ENCODE data around the gene AKR7A2.

AKR7A2 gene

GRCh38 chr1:19340387-19340937 is 28.5 kb upstream of the AKR7A2 start:
- no peak for TF ChIP-seq ZNF70 (CRISPR knock-in tag; IDR thresholded peaks at IDR 0.05)
- TF ChIP-seq TOX (CRISPR knock-in tag; IDR thresholded peaks at IDR 0.05; ENCODE audit: borderline replicate concordance), result no peak
- no peak for TF ChIP-seq ESRRG (CRISPR knock-in tag; IDR thresholded peaks at IDR 0.05)
- no peak for TF ChIP-seq ZNF565 (CRISPR knock-in tag; conservative IDR thresholded peaks at IDR 0.05; ENCODE audit: low read depth)
- ATAC-seq, result no peak

GRCh38 chr1:19339214-19339861 is 27.4 kb upstream of the AKR7A2 start:
- no peak for ATAC-seq
- no peak for TF ChIP-seq ZFP3 (CRISPR knock-in tag; IDR thresholded peaks at IDR 0.05)
- TF ChIP-seq ISL1 (CRISPR knock-in tag; IDR thresholded peaks at IDR 0.05), result no peak
- TF ChIP-seq ZNF8 (CRISPR knock-in tag; IDR thresholded peaks at IDR 0.05), result no peak
- no peak for TF ChIP-seq ZNF565 (CRISPR knock-in tag; conservative IDR thresholded peaks at IDR 0.05; ENCODE audit: low read depth)
- TF ChIP-seq RARB (CRISPR knock-in tag; IDR thresholded peaks at IDR 0.05), result no peak

GRCh38 chr1:19338323-19338762 is 26.4 kb upstream of the AKR7A2 start:
- no peak for ATAC-seq
- no peak for TF ChIP-seq POU6F1 (CRISPR knock-in tag; IDR thresholded peaks at IDR 0.05; ENCODE audit: borderline replicate concordance, low read depth)
- TF ChIP-seq, protein P1, sequence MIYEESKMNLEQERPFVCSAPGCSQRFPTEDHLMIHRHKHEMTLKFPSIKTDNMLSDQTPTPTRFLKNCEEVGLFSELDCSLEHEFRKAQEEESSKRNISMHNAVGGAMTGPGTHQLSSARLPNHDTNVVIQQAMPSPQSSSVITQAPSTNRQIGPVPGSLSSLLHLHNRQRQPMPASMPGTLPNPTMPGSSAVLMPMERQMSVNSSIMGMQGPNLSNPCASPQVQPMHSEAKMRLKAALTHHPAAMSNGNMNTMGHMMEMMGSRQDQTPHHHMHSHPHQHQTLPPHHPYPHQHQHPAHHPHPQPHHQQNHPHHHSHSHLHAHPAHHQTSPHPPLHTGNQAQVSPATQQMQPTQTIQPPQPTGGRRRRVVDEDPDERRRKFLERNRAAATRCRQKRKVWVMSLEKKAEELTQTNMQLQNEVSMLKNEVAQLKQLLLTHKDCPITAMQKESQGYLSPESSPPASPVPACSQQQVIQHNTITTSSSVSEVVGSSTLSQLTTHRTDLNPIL (CRISPR knock-in tag; IDR thresholded peaks at IDR 0.05; ENCODE audit: low read depth), result no peak
- TF ChIP-seq SNAI2 (CRISPR knock-in tag; IDR thresholded peaks at IDR 0.05), result no peak
- TF ChIP-seq CSDC2 (CRISPR knock-in tag; IDR thresholded peaks at IDR 0.05), result no peak
- no peak for TF ChIP-seq ZNF70 (CRISPR knock-in tag; IDR thresholded peaks at IDR 0.05)
- TF ChIP-seq, protein P2, sequence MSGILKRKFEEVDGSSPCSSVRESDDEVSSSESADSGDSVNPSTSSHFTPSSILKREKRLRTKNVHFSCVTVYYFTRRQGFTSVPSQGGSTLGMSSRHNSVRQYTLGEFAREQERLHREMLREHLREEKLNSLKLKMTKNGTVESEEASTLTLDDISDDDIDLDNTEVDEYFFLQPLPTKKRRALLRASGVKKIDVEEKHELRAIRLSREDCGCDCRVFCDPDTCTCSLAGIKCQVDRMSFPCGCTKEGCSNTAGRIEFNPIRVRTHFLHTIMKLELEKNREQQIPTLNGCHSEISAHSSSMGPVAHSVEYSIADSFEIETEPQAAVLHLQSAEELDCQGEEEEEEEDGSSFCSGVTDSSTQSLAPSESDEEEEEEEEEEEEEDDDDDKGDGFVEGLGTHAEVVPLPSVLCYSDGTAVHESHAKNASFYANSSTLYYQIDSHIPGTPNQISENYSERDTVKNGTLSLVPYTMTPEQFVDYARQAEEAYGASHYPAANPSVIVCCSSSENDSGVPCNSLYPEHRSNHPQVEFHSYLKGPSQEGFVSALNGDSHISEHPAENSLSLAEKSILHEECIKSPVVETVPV (CRISPR knock-in tag; IDR thresholded peaks at IDR 0.05), result no peak
- no peak for TF ChIP-seq ZFP3 (CRISPR knock-in tag; IDR thresholded peaks at IDR 0.05)
- no peak for TF ChIP-seq ISL1 (CRISPR knock-in tag; IDR thresholded peaks at IDR 0.05)

DNA sequence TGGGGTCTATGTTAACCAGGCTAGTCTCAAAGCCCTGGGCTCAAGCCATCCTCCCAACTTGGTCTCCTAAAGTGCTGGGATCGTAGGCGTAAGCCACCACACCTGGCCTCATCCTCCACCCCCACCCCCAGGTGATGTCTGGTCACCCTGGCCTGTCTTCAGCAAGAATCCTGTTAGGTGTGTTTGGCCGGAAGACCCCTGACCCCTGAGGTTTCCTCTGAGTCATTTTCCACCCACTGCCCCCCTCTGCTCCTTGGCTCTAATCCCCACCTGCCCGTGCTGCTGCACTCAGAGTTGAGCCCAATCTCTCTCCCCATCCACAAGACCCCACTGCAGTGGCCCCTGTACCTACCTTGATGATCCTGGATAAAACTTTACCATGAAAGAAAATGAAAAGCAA is 25.3 kb upstream of the AKR7A2 start:
- TF ChIP-seq ZNF565 (CRISPR knock-in tag; conservative IDR thresholded peaks at IDR 0.05; ENCODE audit: low read depth), result no peak
- TF ChIP-seq GLIS3 (CRISPR knock-in tag; IDR thresholded peaks at IDR 0.05), result no peak
- TF ChIP-seq TOX (CRISPR knock-in tag; IDR thresholded peaks at IDR 0.05; ENCODE audit: borderline replicate concordance), result no peak
- TF ChIP-seq ZNF70 (CRISPR knock-in tag; IDR thresholded peaks at IDR 0.05), result no peak
- TF ChIP-seq PATZ1 (CRISPR knock-in tag; IDR thresholded peaks at IDR 0.05; ENCODE audit: borderline replicate concordance), result no peak
- TF ChIP-seq SNAI2 (CRISPR knock-in tag; IDR thresholded peaks at IDR 0.05), result no peak
- no peak for ATAC-seq

DNA sequence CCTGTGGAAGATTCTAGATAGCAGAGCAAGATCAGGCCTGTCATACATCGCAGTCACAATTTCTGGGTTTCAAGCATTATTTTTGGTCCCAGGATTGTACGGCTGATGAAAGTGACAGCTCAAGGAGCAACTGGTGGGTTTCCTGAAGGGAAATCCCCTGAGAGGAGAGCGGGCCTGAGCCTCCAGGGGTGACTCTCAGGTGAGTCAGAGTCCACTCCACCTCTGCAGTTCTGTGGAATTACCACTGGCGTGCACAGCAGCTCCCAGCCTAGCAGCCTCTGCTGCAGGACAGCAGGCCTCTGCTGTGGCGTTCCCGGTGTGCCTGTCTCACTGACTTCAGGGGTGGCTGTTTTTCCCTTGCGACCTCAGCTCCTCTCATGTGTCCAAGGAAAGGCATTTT is 24.6 kb upstream of the AKR7A2 start:
- peak; percentile 5; the same call in 1 of the 3 replicates for ATAC-seq

More for the DNA sequence above, 24.6 kb upstream of the AKR7A2 start:
- no peak for TF ChIP-seq OSR1 (CRISPR knock-in tag; IDR thresholded peaks at IDR 0.05)
- TF ChIP-seq CSDC2 (CRISPR knock-in tag; IDR thresholded peaks at IDR 0.05), result no peak
- TF ChIP-seq, protein P3, sequence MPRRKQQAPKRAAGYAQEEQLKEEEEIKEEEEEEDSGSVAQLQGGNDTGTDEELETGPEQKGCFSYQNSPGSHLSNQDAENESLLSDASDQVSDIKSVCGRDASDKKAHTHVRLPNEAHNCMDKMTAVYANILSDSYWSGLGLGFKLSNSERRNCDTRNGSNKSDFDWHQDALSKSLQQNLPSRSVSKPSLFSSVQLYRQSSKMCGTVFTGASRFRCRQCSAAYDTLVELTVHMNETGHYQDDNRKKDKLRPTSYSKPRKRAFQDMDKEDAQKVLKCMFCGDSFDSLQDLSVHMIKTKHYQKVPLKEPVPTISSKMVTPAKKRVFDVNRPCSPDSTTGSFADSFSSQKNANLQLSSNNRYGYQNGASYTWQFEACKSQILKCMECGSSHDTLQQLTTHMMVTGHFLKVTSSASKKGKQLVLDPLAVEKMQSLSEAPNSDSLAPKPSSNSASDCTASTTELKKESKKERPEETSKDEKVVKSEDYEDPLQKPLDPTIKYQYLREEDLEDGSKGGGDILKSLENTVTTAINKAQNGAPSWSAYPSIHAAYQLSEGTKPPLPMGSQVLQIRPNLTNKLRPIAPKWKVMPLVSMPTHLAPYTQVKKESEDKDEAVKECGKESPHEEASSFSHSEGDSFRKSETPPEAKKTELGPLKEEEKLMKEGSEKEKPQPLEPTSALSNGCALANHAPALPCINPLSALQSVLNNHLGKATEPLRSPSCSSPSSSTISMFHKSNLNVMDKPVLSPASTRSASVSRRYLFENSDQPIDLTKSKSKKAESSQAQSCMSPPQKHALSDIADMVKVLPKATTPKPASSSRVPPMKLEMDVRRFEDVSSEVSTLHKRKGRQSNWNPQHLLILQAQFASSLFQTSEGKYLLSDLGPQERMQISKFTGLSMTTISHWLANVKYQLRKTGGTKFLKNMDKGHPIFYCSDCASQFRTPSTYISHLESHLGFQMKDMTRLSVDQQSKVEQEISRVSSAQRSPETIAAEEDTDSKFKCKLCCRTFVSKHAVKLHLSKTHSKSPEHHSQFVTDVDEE (CRISPR knock-in tag; IDR thresholded peaks at IDR 0.05), result no peak
- no peak for TF ChIP-seq ZNF565 (CRISPR knock-in tag; conservative IDR thresholded peaks at IDR 0.05; ENCODE audit: low read depth)
- no peak for TF ChIP-seq TOX (CRISPR knock-in tag; IDR thresholded peaks at IDR 0.05; ENCODE audit: borderline replicate concordance)
- TF ChIP-seq POU6F1 (CRISPR knock-in tag; IDR thresholded peaks at IDR 0.05; ENCODE audit: borderline replicate concordance, low read depth), result no peak
- no peak for TF ChIP-seq PPARA (CRISPR knock-in tag; IDR thresholded peaks at IDR 0.05; ENCODE audit: borderline replicate concordance)

Data from SK-N-SH treated with all-trans-retinoic acid at 6 μM for 48 hours (cell line).